HG03571 (cell line): ENCODE data around the gene LTV1.
"Not testable (repeated sequence)": the region's sequence is repeated elsewhere in the genome, so short reads cannot be mapped to it uniquely, and the experiment has no call there.

Experiments
- ATAC-seq: cut with Tn5 transposase; IDR thresholded peaks from one replicate; pipeline ENCODE4 v1.9.1; 2021; ENCODE audit not compliant: unreplicated experiment

LTV1 gene

GRCh38 chr6:143842902-143843676 lies at the start of gene LTV1:
Gene LTV1 (plus strand): TSS chr6:143843338. CDS start chr6:143843478, 140 bp downstream.
- peak; percentile 100 for ATAC-seq

GRCh38 chr6:143796551-143796950 lies 46.6 kb upstream of the LTV1 start:
- ATAC-seq = not testable (repeated sequence)

- ATAC-seq = not testable (repeated sequence)
These were observed 44.7 kb upstream of the LTV1 start for GRCh38 chr6:143798487-143798886.

GRCh38 chr6:143802833-143803565 lies 40.1 kb upstream of the LTV1 start:
- ATAC-seq = no peak

- no peak for ATAC-seq
These were observed 39.2 kb upstream of the LTV1 start for GRCh38 chr6:143803769-143804568.

GRCh38 chr6:143804835-143805239 lies 38.3 kb upstream of the LTV1 start:
- no peak for ATAC-seq

- no peak for ATAC-seq
These were observed 36.6 kb upstream of the LTV1 start for GRCh38 chr6:143806282-143807102.

GRCh38 chr6:143807103-143807772 lies 35.9 kb upstream of the LTV1 start:
- ATAC-seq = no peak

GRCh38 chr6:143810745-143811144 lies 32.4 kb upstream of the LTV1 start:
- no peak for ATAC-seq

GRCh38 chr6:143811501-143812157 lies 31.5 kb upstream of the LTV1 start:
- no peak for ATAC-seq

- no peak for ATAC-seq
These were observed 25.5 kb upstream of the LTV1 start for GRCh38 chr6:143817621-143818020.

GRCh38 chr6:143821359-143821758 lies 21.8 kb upstream of the LTV1 start:
- no peak for ATAC-seq

GRCh38 chr6:143822584-143823024 lies 20.5 kb upstream of the LTV1 start:
- ATAC-seq = no peak

GRCh38 chr6:143823548-143823947 lies 19.6 kb upstream of the LTV1 start:
- ATAC-seq = no peak

- no peak for ATAC-seq
These were observed 14.6 kb upstream of the LTV1 start for GRCh38 chr6:143828572-143828971.

GRCh38 chr6:143836150-143836549 lies 7.0 kb upstream of the LTV1 start:
- no peak for ATAC-seq

- ATAC-seq = no peak
These were observed 4.7 kb upstream of the LTV1 start for GRCh38 chr6:143838395-143838794.

- ATAC-seq = no peak
These were observed 3.9 kb upstream of the LTV1 start for GRCh38 chr6:143839196-143839595.

GRCh38 chr6:143840595-143841265 lies 2.4 kb upstream of the LTV1 start:
- ATAC-seq = no peak
